ENCODE measurements around the gene CDC73.
"Not testable (repeated sequence)": the region's sequence is repeated elsewhere in the genome, so short reads cannot be mapped to it uniquely, and the experiment has no call there.

CDC73 gene

DNA sequence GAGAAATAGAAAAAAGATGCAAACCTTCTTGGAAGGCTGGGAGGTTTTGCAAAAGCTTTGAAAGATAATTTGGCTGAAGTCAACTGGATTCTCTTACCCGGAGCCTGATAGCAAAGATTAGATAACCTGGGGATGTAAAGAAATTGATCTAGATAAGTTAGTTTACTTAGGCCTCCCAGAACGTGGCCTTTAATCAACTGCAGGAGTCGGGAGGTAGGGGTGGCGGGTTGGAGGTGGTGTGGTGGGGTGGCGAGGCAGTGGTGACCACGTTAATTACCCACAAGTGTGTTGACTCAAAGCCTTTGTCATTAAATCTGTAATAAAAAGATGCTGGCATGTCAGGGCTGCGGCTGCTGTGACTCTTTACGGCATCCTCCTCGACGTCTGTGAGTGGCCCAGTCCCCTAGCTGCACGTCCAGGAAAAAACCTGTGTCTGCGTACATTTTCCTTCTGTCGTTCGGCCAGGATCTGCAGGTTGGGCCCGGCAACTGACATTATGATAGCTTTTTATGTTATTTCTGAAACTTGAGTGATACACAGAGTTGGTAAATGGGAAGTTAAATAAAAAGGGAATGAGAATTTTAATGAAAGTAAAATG, 115.6 kb downstream of the CDC73 start:
- DNase-seq: no peak

DNA sequence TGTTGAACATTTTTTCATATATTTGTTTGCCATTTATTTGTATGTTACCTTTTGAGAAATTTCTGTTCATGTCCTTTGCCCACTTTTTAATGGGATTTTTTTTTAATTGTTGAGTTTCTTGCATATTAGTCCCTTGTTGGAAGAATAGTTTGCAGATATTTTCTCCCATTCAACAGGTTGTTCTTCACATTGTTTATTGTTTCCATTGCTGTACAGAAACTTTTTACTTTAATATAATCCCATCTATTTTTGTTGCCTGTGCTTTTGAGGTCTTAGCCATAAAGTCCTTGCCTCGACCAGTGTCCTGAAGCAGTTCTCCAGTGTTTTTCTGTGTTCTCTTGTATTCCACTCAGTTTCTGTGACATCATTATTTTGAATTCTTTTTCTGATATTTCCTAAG, 118.8 kb downstream of the CDC73 start:
- no peak for DNase-seq

GRCh38 chr1:193241132-193241827, 119.4 kb downstream of the CDC73 start:
- no peak for DNase-seq

DNA sequence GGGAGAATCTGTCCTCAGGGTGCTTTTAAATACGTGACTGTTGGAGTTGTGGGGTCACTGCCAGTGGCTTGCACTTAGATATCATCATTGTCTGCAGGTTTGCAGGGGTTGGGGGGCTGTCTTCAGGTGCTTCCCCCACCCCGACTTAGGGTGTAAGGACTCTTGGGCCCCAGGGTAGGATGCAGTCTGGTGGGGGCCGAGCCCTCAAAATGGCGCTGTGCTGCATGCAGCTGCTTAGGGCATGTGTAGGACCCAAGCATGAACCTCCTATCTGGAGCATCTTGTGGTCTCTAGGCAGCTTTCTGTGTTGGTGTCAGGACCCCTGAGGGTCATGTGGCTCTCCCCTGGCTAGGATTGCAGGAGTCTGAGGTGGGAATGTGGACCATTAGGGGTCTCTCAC, 120.2 kb downstream of the CDC73 start:
- DNase-seq: no peak

DNA sequence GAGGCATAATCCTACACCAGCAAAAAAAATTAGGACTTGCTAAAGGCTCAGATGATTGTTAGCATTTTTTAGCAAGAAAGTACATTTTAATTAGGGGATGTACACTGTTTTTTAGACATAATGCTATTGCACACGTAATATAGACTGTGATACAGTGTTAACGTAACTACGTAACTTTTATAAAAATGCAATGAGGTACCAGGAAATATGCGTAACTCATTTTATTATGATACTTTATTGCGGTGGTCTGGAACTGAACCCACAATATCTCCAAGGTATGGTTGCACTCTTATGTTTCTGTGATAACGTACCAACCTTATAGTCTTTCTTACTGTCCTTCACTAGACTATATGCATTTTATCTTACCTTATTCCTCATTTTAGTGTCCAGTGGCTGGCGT, 127.4 kb downstream of the CDC73 start:
- DNase-seq: no peak

DNA sequence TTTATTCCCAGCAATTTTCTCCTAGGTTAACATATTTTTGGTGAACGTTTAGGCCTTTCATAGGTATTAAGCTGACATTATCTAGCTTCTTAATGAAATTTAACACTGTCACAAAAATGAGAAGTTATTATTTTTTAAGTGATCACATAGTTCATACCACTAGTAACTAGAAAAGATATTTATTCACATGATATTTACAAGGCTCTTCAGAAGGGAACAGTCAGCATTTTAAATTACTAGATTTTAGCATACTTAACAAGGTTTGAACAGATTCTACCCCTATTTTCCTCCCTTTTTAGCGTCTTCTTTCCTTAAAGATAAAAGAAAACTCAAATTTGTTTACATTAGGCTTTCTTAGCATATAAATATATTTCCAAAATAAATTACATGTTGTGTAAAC, 130.1 kb downstream of the CDC73 start:
- no peak for DNase-seq

- DNase-seq: no peak
Observed at GRCh38 chr1:193256019-193256418, 134.2 kb downstream of the CDC73 start.

GRCh38 chr1:193259636-193260035, 137.8 kb downstream of the CDC73 start:
- no peak for DNase-seq

DNA sequence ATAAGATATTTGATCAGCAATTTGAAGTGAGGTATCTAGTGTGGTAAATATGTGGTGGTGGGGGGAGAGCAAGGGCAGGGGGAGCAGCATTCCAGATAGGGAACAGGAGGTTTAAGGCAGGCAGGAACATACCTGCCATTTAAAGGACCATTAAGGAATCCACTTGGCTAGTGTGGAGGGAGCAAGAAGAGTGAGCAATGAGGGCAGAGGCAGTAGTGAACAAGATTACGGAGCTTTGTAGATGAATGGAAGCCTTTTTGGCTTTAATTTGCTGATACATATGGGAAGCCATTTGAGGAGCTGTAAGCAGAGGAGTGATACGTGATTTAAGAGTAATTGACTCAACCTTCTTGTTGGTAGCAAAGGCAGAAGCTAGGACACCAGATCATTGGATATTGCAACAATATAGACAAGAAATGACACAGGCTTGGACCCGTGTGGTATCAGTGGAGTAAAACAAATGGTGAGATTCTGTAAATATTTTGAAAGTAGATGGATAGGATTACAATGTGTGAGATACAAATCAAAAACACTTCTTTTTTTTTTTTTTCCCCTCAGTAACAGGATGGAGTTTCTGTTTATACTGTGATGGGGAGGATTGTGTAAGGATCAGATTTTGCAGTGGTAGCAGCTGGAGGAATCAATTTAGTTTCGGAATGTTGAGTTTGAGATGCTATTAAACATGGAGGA, 138.4 kb downstream of the CDC73 start:
- no peak for DNase-seq

DNA sequence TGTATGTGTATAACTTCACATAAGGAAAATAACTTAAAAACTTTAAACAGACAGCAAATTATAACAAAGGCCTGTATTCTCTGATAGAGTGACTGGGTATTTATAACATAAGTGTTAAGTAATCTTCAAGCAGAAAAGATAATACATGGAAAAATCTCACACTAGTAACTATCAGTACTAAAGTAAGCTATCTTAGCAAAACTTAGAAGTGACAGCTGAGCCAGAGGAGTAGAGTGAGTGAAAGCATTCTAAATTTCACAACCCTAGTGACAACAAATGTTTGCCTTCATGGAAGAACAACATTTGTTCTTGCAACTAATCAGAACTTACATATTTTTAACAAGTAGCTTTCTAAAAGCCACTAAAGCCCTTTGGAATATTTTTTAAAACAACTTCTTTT, 139.1 kb downstream of the CDC73 start:
- DNase-seq: no peak

GRCh38 chr1:193262661-193263060, 140.8 kb downstream of the CDC73 start:
- DNase-seq: no peak

DNA sequence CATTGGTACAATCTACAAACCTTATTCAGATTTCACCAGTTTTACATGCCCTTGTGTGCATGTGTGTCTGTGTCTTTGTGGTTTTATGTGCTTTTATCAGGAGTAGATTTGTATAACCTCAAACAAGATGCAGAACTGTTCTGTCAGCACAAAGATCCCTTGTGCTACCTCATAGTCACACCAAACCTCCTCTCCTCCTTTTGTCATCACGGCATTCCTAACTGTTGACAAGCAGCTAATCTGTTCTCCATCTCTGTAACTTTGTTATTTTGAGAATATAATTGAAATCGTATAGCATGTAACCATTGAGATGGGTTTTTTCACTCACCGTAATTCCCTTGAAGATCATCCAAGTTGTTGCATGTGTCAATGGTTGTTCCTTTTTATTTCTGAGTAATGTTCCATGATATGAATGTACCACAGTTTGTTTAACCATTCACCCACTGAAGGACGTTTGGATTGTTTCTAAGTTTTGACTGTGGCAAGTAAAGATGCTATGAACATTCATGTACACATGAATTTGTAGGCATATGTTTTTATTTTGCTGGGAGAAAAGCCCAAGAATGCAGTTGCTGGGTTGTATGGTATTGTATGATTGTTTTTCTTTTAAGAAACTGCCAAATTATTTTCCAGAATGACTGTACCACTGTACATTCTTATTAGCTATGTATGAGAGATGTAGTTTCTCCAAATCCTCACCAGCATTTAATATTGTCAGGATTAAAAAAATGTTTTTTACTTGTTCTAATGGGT, 142.7 kb downstream of the CDC73 start:
- peak; percentile 22 for DNase-seq

- DNase-seq: no peak
Observed at GRCh38 chr1:193265716-193266115, 143.9 kb downstream of the CDC73 start.

GRCh38 chr1:193266794-193267193, 145.0 kb downstream of the CDC73 start:
- DNase-seq: not testable (repeated sequence)

GRCh38 chr1:193270996-193271395, 149.2 kb downstream of the CDC73 start:
- DNase-seq: peak; percentile 92

DNA sequence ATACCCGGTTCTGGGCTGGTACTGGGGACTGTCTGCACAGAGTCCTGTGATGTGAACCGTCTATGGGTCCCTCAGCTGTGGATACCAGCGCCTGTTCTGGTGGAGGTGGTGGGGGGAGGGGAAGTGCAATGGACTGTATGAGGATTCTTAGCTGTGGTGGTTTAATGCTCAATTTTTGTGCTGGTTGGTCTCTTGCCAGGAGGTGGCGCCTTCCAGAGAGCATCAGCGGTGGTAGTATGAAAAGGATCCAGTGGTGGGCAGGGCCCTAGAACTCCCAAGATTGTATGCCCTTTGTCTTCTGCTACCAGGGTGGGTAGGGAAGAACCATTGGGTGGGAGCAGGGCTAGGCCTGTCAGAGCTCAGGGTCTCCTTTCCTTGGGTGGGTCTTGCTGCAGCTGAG, 153.9 kb downstream of the CDC73 start:
- no peak for DNase-seq

GRCh38 chr1:193278968-193279367, 157.1 kb downstream of the CDC73 start:
- DNase-seq: no peak

- DNase-seq: peak; percentile 35
Observed at GRCh38 chr1:193281894-193282293, 160.1 kb downstream of the CDC73 start.

GRCh38 chr1:193283016-193283415, 161.2 kb downstream of the CDC73 start:
- peak; percentile 59 for DNase-seq

DNA sequence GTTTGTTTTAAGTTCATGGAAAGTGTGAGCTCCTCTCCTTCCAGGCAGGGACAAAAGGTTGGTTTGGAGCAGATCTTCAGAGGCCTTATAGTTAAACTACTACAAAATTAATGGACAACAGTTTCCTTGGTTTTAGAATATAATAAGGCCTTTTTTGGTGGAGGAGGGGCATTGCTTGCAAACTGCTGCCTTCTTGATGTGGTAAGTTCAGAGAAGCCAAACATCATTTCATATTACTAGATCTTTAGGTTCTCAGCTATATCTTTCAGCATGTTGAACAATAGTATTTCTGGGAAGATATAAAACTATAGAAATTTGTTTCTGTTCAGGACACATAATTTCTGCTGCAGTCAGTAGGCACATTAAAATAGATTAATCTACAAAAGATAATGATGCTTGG, 162.4 kb downstream of the CDC73 start:
- DNase-seq: no peak

- DNase-seq: peak; percentile 62
Observed at GRCh38 chr1:193285641-193286040, 163.8 kb downstream of the CDC73 start.

- DNase-seq: peak; percentile 25
Observed at GRCh38 chr1:193288548-193289080, 166.8 kb downstream of the CDC73 start.

DNA sequence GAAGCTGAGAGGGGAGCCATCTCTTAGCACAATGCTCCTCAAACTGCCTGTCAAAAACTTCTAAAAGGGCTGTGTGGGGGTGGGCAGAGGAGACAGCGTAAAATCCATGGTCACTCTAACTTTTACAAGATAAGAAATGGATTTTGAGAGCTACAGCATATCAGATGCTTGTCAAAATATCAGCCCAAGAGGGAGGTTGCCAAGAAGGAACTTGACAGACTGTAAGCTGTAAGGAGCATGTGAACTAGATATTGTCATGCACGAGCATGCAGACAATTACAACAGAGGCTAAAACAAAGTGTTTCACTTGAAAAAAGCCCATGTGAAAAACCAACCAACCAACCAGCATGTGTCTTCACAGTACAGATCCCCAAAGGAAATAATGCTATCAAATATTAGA, 171.9 kb downstream of the CDC73 start:
- no peak for DNase-seq

All from fibroblast of skin of abdomen (primary cell).